ENCODE results near the gene NOX4. TPM values are rescaled to one million over a fixed set of nuclear protein-coding genes. Genes with fewer than 3 reads are reported as not detected.
"Not testable (repeated sequence)": the region's sequence is repeated elsewhere in the genome, so short reads cannot be mapped to it uniquely, and the experiment has no call there.

NOX4 gene
- total and polyA plus RNA-seq, 9 of the 15 experiments (the other 6 are each of a cell fraction or from before 2014, with no cell fraction given) = not detected

GRCh38 chr11:89331940-89332339, 159.2 kb downstream of the NOX4 start:
- H3K79me2 ChIP-seq (ENCODE audit: control insufficient read depth, insufficient read depth, low read length); H3K36me3 ChIP-seq (ENCODE audit: control insufficient read depth, insufficient read depth, low read length); H3K9me3 ChIP-seq (replicated peaks; ENCODE audit: control insufficient read depth, insufficient read depth, low read depth, low read length); DNase-seq (ENCODE audit: extremely low read depth in 1 of 4, low spot score in 3 of 4); H4K20me1 ChIP-seq (replicated peaks; ENCODE audit: control insufficient read depth, insufficient read depth, low read length); H2AFZ ChIP-seq (ENCODE audit: low read depth, low read length); H3K4me3 ChIP-seq; H3K27me3 ChIP-seq (ENCODE audit: control insufficient read depth in 2 of 2, insufficient read depth in 2 of 2, low read length in 2 of 2); ATAC-seq; in situ Hi-C loops (cut with MboI); BruUV-seq (replicated peaks); H3K9ac ChIP-seq (ENCODE audit: insufficient read depth in 1 of 2, low read depth in 2 of 2, low read length in 2 of 2); POLR2A ChIA-PET; CTCF ChIA-PET (ENCODE audit: low intra/inter-chr PET ratio); FAIRE-seq; intact Hi-C loops (cut with micrococcal nuclease); H3K9me1 ChIP-seq (ENCODE audit: control insufficient read depth, insufficient read depth, low read length); H3K4me2 ChIP-seq (ENCODE audit: insufficient read depth, low read length); H3K27ac ChIP-seq (ENCODE audit: extremely low read depth, low read depth, low read length); H3K4me1 ChIP-seq (replicated peaks in 1 of 2; ENCODE audit: control insufficient read depth in 2 of 2, insufficient read depth in 2 of 2, low read length in 2 of 2): not testable (repeated sequence)
- WGBS (ENCODE audit: insufficient coverage, low coverage, missing lambda C conversion rate) = 0% methylated on average over 4 of the region's 4 CpGs

- Histone ChIP-seq H3K9me3 (replicated peaks; ENCODE audit: control insufficient read depth, insufficient read depth, low read depth, low read length) (no peaks in the 10 kb centered on the region), H3K79me2 (ENCODE audit: control insufficient read depth, insufficient read depth, low read length) (no peaks in the 10 kb centered on the region), H3K4me1 (replicated peaks in 1 of 2; ENCODE audit: control insufficient read depth in 2 of 2, insufficient read depth in 2 of 2, low read length in 2 of 2) (no peaks in the 10 kb centered on the region), H2AFZ (ENCODE audit: low read depth, low read length) (no peak overlapping the region), H3K4me2 (ENCODE audit: insufficient read depth, low read length) (no peak overlapping the region), H4K20me1 (replicated peaks; ENCODE audit: control insufficient read depth, insufficient read depth, low read length) (no peaks in the 10 kb centered on the region), H3K27ac (ENCODE audit: extremely low read depth, low read depth, low read length) (no peak overlapping the region), H3K4me3 (no peak overlapping the region), H3K27me3 (ENCODE audit: control insufficient read depth in 2 of 2, insufficient read depth in 2 of 2, low read length in 2 of 2) (no peaks in the 10 kb centered on the region), H3K36me3 (ENCODE audit: control insufficient read depth, insufficient read depth, low read length) (no peaks in the 10 kb centered on the region), H3K9me1 (ENCODE audit: control insufficient read depth, insufficient read depth, low read length) (no peaks in the 10 kb centered on the region), H3K9ac (ENCODE audit: insufficient read depth in 1 of 2, low read depth in 2 of 2, low read length in 2 of 2) (no peak overlapping the region)
- ATAC-seq (no peak), FAIRE-seq (no peak), DNase-seq (ENCODE audit: extremely low read depth in 1 of 4, low spot score in 3 of 4) (no peak)
- intact Hi-C loops (cut with micrococcal nuclease) (no loop called here), in situ Hi-C loops (cut with MboI) (no loop called here)
- ChIA-PET POLR2A (no interaction called here), CTCF (ENCODE audit: low intra/inter-chr PET ratio) (no interaction called here)
- whole genome bisulfite sequencing (ENCODE audit: insufficient coverage, low coverage, missing lambda C conversion rate) = 4% methylated on average over 5 of the region's 5 CpGs
- BruUV-seq (replicated peaks) = no TSS peak
- TF ChIP-seq CTBP1 (IDR thresholded peaks at IDR 0.05; ENCODE audit: borderline replicate concordance) (no peak), HNRNPL (IDR thresholded peaks at IDR 0.05; ENCODE audit: low read depth, low read length) (no peak), SRSF3 (IDR thresholded peaks at IDR 0.05; ENCODE audit: insufficient read depth, low read length) (no peak), JUN (IDR thresholded peaks at IDR 0.05; ENCODE audit: borderline replicate concordance, low read depth, low read length) (no peak), JUN (CRISPR knock-in tag; IDR thresholded peaks at IDR 0.05; ENCODE audit: borderline replicate concordance) (no peak), ZC3H11A (IDR thresholded peaks at IDR 0.05; ENCODE audit: low read depth, low read length) (no peak), ZNF274 (IDR thresholded peaks at IDR 0.05; ENCODE audit: borderline replicate concordance, low read depth, low read length) (no peak), ARNT (IDR thresholded peaks at IDR 0.05) (no peak), TFE3 (CRISPR knock-in tag; IDR thresholded peaks at IDR 0.05) (no peak), BDP1 (IDR thresholded peaks at IDR 0.05; ENCODE audit: insufficient read depth, insufficient read length) (no peak), CREB3L1 (IDR thresholded peaks at IDR 0.05; ENCODE audit: borderline replicate concordance, low read depth) (no peak), TAL1 (IDR thresholded peaks at IDR 0.05) (no peak)
These were observed 163.3 kb downstream of the NOX4 start for GRCh38 chr11:89327885-89328284.

Data from K562 (cell line).